MM.1S (cell line): ENCODE results near the gene MPP7.

Experiments
- EZH2 ChIP-seq: fragments of 300-600 bp; sonication (generic); optimal IDR thresholded peaks from 2 replicates; pipeline ENCODE3; 2017; ENCODE audit warnings: low read depth, mild to moderate bottlenecking, antibody characterized with exemption, low read length, mixed read lengths
- EZH2phosphoT487 ChIP-seq: fragments of 300-600 bp; sonication (generic); IDR thresholded peaks from 2 replicates; pipeline ENCODE4 v1.6.1; 2018; ENCODE audit warnings: antibody characterized with exemption, low read length
- TF ChIP-seq, protein P1 (sequence below): fragments of 300-600 bp; sonication (generic); IDR thresholded peaks from 2 replicates; pipeline ENCODE4 v1.5.1; 2016; ENCODE audit warnings: antibody characterized with exemption, low read length, mixed read lengths

DNA sequence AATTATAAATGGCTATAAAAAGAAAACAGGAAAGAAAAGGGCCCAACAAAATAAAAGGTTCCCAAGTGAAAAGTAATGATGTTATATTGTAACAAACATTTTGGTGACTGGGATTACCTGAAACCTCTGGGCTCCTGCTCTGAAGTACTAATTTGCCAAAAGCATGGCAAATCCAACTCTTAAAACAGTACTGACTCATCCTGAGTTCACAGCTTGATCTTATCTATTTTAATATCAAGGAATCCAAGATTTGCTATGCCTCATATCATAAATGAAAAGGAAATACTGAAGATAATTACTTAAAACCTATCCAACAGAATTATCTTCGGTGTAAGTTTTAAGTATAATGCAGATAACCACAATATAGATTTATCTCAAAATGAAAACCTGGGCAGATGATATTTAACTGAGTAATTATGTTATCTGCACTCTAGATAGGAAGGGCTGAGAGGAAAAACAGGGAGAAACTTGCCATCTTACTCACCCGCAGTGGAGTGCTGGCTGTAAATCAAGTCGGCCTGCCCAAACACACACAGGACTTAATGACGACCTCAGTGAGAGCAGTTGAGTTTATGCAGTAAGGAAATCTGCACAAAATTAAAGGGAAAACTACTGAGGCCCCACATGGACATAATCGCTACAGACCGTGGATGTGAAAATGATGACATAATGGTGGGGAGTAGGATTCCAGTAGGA lies 48.4 kb downstream of the MPP7 start:
- TF ChIP-seq, protein P1, sequence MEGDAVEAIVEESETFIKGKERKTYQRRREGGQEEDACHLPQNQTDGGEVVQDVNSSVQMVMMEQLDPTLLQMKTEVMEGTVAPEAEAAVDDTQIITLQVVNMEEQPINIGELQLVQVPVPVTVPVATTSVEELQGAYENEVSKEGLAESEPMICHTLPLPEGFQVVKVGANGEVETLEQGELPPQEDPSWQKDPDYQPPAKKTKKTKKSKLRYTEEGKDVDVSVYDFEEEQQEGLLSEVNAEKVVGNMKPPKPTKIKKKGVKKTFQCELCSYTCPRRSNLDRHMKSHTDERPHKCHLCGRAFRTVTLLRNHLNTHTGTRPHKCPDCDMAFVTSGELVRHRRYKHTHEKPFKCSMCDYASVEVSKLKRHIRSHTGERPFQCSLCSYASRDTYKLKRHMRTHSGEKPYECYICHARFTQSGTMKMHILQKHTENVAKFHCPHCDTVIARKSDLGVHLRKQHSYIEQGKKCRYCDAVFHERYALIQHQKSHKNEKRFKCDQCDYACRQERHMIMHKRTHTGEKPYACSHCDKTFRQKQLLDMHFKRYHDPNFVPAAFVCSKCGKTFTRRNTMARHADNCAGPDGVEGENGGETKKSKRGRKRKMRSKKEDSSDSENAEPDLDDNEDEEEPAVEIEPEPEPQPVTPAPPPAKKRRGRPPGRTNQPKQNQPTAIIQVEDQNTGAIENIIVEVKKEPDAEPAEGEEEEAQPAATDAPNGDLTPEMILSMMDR, result no peak
- TF ChIP-seq EZH2, result no peak
- no peak for TF ChIP-seq EZH2phosphoT487
